Epidermal melanocyte (primary cell): ENCODE data around the gene GNAT1.

Experiments
- DNase-seq: peaks from one replicate; pipeline ENCODE4 v3.0.0; 2011; ENCODE audit warnings: low spot score; ENCODE audit not compliant: insufficient read length

GNAT1 gene

DNA sequence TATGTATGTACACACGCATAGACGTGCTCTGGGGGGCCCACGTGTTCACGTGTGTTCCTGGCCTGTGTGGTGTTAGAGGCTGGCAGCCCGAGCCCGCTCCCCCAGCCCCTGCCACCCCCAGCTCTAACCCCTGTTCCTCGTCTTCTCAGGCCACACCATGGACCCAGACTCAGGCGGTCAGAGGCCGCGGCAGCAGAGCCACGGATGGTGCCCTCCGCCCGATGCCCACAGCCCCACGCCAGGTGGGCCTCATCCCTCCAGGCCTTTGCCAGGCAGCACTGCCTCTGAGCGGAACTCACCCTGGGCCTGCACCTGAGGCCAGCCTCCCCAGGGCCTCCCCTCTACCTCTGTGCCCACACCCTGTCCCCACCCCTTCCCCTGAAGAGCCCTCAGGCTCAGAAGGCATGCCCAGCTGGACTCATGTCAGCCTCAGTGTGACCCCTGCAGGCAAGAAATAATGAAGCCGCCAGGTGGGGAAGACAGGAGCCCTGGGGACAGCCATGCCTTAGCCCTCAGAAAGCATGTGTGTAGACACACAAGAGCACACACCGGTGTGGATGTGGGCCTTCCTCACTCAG, 16.4 kb upstream of the GNAT1 start:
- no peak for DNase-seq

- no peak for DNase-seq
These were observed 14.1 kb upstream of the GNAT1 start for GRCh38 chr3:50177346-50177745.

DNA sequence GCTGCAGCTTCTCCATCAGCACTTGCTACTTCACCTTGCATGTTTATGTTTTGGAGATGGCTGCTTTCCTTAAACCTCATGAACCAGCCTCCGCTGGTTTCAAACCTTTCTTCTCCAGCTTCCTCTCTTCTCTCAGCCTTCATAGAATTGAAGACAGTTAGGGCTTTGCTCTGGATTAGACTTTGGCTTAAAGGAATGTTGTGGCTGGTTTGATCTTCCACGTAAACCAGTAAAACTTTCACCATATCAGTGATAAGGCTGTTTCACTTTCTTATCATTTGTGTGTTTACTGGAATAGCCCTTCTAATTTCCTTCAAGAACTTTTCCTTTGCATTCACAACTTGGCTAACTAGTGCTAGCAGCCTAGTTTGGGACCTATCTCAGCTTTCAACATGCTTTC, 11.7 kb upstream of the GNAT1 start:
- DNase-seq: no peak

- DNase-seq: no peak
These were observed 9.4 kb upstream of the GNAT1 start for GRCh38 chr3:50181985-50182384.

DNA sequence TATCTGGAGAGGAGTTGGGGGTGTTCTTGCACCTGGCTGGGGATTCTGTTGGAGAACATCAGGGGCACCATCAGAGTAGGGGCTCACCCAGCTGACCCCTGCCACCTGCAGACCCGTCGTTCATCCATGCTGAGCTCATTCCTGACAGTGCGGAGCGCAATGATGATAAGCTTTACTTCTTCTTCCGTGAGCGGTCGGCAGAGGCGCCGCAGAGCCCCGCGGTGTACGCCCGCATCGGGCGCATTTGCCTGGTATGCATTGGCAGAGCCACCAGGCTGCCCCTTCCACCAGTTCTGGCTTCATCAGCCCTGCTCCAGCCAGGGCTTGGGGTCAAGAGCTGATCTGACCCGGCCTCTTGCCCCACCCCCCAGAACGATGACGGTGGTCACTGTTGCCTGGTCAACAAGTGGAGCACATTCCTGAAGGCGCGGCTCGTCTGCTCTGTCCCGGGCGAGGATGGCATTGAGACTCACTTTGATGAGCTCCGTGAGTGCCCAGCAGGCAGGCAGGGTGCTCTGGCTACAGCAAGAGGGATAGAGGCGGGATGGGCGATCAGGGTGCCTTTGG, 8.8 kb upstream of the GNAT1 start:
- DNase-seq: no peak

DNA sequence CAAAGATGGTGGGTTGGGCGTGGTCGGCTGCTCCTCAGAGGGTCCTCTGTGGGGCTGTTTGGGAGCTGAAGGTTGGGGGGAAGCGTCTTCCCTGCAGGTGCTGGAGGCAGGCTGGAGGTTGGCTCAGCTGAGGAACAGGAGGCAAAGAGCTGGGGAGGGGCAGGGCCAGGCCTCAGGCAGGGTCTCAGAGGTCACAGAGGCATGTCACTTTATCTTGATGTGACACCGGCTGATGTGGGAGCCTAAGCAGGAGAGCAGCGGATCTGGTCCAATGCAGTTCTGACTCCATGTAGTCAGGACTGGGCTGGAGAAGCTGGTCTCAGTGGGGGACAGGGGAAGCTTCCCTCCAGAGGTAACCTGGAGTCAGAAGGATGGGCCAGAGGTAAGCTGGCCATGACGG, 7.7 kb upstream of the GNAT1 start:
- DNase-seq: no peak

GRCh38 chr3:50184242-50184978, 7.0 kb upstream of the GNAT1 start:
- no peak for DNase-seq

DNA sequence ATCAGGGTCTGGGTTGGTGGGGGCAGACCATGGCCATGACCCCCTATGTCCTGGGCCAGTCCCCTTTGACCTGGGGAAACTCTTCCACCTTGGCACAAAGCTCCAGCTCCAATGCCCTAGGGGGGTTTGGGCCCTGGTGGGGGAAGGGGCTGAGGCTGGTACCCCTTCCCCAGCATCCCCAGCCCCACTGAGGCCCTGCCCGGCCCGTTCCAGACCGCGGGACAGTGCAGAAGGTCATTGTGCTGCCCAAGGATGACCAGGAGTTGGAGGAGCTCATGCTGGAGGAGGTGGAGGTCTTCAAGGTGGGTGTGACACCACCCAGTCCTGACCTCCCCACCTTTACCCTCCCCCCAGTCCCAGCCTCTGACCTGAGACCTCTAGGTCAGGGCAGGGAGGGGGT, 6.2 kb upstream of the GNAT1 start:
- no peak for DNase-seq

GRCh38 chr3:50186096-50186495, 5.3 kb upstream of the GNAT1 start:
- no peak for DNase-seq

- DNase-seq: no peak
These were observed 3.7 kb upstream of the GNAT1 start for GRCh38 chr3:50187750-50188149.

- peak; percentile 88 for DNase-seq
These were observed 2.1 kb upstream of the GNAT1 start for GRCh38 chr3:50189274-50189673.

GRCh38 chr3:50189989-50190388, 1.4 kb upstream of the GNAT1 start:
- no peak for DNase-seq

DNA sequence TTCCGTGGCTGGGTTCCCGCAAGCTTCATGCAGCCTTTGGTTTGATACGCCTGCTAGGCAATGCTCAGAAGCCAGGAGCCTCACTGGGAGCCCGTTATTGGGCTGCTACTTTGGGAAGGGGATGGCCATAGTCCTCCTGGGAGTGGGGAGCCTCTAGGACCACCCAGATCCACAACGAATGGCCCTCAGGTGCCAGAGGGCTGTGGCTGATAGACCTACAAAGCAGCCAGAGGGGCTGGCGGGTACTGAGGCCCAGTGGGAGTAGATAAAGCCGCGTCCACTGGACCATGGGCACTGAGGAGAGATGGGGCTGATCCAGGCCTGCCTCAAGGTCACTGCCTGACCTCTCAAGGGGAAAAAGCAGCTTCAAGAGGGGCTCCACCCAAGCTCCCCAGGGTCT, 714 bp downstream of the GNAT1 start:
- no peak for DNase-seq

DNA sequence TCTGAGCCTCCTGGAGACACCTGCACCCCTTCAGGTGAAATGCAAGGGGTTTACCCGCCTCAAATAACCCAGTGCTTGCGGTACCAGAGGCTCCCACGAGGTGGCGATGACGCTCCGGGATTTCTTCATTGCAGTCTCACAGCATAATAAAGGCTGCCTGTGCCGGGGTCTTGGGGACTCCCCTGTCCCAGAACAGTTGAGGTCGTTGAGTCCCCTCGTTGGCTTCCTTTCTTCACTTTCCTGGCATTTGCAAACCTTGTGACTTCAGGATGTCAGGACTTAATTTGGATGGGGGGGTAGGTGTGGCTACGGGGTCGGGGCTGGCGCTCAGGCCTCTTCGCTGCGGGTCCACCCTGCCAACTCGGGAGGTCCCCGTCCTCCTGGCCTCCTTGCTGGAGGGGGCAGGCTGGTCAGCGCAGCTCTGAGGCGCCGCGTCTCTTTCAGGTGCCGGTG, 1.3 kb downstream of the GNAT1 start:
- DNase-seq: peak; percentile 79

DNA sequence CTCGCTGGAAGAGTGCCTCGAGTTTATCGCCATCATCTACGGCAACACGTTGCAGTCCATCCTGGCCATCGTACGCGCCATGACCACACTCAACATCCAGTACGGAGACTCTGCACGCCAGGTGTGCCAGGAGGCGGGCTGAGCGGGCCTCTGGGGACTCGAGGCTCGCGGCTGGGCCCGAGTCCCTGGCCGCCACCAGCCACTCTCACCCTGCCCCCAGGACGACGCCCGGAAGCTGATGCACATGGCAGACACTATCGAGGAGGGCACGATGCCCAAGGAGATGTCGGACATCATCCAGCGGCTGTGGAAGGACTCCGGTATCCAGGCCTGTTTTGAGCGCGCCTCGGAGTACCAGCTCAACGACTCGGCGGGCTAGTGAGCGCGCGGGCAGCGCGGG, 1.9 kb downstream of the GNAT1 start:
- DNase-seq: no peak

DNA sequence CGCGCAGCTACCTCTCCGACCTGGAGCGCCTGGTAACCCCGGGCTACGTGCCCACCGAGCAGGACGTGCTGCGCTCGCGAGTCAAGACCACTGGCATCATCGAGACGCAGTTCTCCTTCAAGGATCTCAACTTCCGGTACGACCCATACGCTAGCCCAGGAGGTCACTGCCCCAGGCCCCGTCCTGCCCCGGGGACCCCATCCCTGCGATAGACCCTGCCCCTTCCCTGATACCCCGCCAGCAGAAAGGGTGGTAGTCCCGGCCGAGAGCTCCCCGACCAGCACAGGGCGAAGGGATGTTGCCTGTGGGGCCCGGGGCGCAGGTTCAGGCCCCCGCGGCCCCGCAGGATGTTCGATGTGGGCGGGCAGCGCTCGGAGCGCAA, 2.3 kb downstream of the GNAT1 start:
- DNase-seq: no peak

DNA sequence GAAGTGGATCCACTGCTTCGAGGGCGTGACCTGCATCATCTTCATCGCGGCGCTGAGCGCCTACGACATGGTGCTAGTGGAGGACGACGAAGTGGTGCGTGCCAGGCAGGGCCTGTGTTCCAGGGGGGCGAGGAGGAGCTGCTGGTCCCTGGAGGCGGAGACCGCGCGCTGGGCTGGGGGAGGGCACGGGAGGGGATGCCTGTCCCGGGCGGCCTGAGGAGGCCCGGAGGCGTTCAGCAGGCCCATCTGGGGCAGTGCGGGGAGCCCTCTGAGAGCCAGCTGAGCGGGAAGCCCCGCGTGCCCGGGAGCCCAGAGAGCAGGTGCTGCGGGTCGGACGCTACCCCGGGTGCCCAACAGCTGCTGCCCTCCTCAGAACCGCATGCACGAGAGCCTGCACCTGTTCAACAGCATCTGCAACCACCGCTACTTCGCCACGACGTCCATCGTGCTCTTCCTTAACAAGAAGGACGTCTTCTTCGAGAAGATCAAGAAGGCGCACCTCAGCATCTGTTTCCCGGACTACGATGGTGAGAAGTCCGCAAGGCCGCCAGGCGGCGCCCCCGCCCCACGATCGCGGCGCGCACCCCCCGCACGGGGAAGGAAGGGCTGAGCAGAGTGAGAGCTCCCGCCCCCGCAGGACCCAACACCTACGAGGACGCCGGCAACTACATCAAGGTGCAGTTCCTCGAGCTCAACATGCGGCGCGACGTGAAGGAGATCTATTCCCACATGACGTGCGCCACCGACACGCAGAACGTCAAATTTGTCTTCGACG, 2.9 kb downstream of the GNAT1 start:
- peak; percentile 81 for DNase-seq

GRCh38 chr3:50194903-50195500, 3.6 kb downstream of the GNAT1 start:
- no peak for DNase-seq

DNA sequence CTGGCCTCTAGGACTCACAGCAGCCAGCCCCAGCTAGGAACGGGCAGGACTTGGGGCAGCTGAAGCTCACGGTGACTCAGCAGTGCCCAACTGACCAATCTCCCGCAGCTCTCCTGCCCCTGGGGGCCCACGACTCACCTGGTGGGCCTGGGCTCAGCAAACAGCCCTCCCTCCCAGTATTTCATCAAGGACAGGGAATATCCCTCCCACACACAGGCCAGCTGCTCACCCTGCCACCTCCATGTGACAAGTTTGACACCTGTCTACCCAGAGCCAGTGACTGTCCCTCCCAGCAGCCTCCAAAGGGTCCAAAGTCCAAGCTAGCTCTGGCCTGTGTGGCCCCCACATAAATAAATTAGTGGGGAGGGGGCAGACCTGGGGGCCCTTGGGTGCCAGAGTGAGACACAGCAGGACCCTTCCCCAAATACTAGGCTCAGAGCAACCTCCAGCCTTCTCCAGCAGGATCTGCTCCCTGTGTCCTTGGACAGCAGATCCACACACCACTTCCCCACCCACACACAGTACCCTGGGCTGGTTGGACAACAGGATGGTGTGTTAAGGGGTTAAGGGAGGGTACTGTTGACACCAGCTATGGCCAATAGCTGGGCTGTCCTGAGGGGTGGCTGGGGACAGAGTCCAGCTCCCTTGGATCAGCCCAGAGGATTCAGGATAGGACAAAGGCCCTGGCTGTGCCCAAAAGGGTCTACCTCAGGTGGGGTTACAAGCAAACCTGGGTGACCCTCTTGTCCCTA, 4.3 kb downstream of the GNAT1 start:
- no peak for DNase-seq

DNA sequence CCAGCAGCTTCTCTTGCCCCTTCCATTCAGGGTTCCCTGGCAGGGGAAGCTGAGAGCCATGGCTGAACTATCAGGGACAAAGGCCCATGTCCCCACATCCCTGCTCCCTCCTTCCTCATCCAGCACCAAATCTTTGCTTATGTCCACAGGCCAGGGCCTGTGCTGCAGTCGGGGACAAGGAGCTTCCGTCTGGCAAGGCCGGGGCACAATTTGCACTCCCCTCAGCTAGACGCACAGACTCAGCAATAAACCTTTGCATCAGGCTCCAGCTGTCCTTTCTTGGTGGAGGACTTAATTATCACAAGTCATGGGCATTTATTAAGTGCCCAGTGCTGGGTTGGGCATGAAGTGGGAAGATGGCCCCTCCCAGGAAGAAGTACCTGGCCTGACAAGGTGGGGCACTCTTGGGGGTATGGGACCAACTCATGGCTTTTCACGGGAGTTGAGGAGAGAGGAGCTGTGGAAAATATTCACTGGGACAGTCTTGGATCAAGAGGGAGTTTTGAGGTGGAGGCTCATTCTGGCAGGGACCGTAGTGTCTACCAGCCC, 4.9 kb downstream of the GNAT1 start:
- DNase-seq: no peak
